IMR-90 (cell line): ENCODE results near the gene PARP2. TPM values are rescaled to one million over a fixed set of nuclear protein-coding genes. Genes with fewer than 3 reads are reported as not detected.

Experiments used
- ATAC-seq: fragments of 200-7000 bp; cut with Tn5 transposase; 2 replicates; pipeline ENCODE4 v1.9.1; 2020; ENCODE audit warnings: low read depth, mild to moderate bottlenecking, moderate library complexity
- BruUV-seq: library from RNA; stranded (reverse); fragments of 400-500 nt; replicated peaks from 2 replicates; lab custom pipeline; 2021; lab: Mats Ljungman, UMichigan
- CTCF ChIA-PET: fragments of 300-600 bp; formaldehyde crosslinking; extraction: SDS; loops from one replicate; lab custom pipeline; 2021; ENCODE audit warnings: antibody characterized with exemption; lab: Yijun Ruan, JAX
- POLR2A ChIA-PET: fragments of 300-600 bp; sonication (Branson Sonifier 250); formaldehyde crosslinking; loops from one replicate; lab custom pipeline; 2022; ENCODE audit warnings: antibody characterized with exemption; ENCODE audit not compliant: unreplicated experiment; lab: Charles Lee
- DNase-seq: peaks from one replicate; pipeline ENCODE4 v3.0.0; 2013
- H2AFZ ChIP-seq: replicated peaks from 2 replicates; pipeline ENCODE3; 2013; ENCODE audit warnings: low read length, mild to moderate bottlenecking; ENCODE audit not compliant: poor library complexity
- H2AK5ac ChIP-seq: 2 replicates; pipeline ENCODE4 v1.6.1; 2013; ENCODE audit warnings: low read depth, low read length, inconsistent platforms
- H2AK9ac ChIP-seq: replicated peaks from 2 replicates; pipeline ENCODE3; 2013; ENCODE audit warnings: mild to moderate bottlenecking, low read depth, low read length, moderate library complexity; ENCODE audit not compliant: poor library complexity
- H2BK120ac ChIP-seq: 2 replicates; pipeline ENCODE4 v1.6.1; 2013; ENCODE audit warnings: low read depth, low read length, inconsistent platforms
- H2BK15ac ChIP-seq: 3 replicates; pipeline ENCODE4 v1.6.1; 2013; ENCODE audit warnings: low read depth, low read length, inconsistent platforms
- H2BK20ac ChIP-seq: 2 replicates; pipeline ENCODE4 v1.6.1; 2013; ENCODE audit warnings: low read depth, mild to moderate bottlenecking, inconsistent platforms, low read length, moderate library complexity
- H2BK5ac ChIP-seq: 2 replicates; pipeline ENCODE4 v1.6.1; 2013; ENCODE audit warnings: mild to moderate bottlenecking, low read depth, low read length, inconsistent platforms; ENCODE audit not compliant: poor library complexity, severe bottlenecking
- H3K14ac ChIP-seq: replicated peaks from 2 replicates; pipeline ENCODE4 v1.6.1; 2013; ENCODE audit warnings: low read depth, low read length, inconsistent platforms
- H3K18ac ChIP-seq: 2 replicates; pipeline ENCODE4 v1.6.1; 2013; ENCODE audit warnings: low read depth, low read length, control low read depth
- H3K23ac ChIP-seq: 2 replicates; pipeline ENCODE4 v1.6.1; 2013; ENCODE audit warnings: low read depth, low read length, inconsistent platforms
- H3K27ac ChIP-seq: 2 replicates; pipeline ENCODE4 v1.5.1; 2013; ENCODE audit warnings: mild to moderate bottlenecking, control low read depth, low read length; ENCODE audit not compliant: insufficient read depth
- H3K27me3 ChIP-seq: 2 replicates; pipeline ENCODE4 v1.6.1; 2013; ENCODE audit warnings: low read length; ENCODE audit not compliant: control insufficient read depth, insufficient read depth
- H3K36me3 ChIP-seq: 2 replicates; pipeline ENCODE4 v1.6.1; 2013; ENCODE audit warnings: low read length, mixed read lengths; ENCODE audit not compliant: control insufficient read depth, insufficient read depth
- H3K4ac ChIP-seq: 2 replicates; pipeline ENCODE4 v1.6.1; 2013; ENCODE audit warnings: low read depth, low read length, inconsistent platforms
- H3K4me1 ChIP-seq: 2 replicates; pipeline ENCODE4 v1.6.1; 2013; ENCODE audit warnings: low read length, mixed read lengths; ENCODE audit not compliant: control insufficient read depth, insufficient read depth
- H3K4me2 ChIP-seq: 2 replicates; pipeline ENCODE4 v1.6.1; 2013; ENCODE audit warnings: low read depth, mild to moderate bottlenecking, control low read depth, low read length, moderate library complexity
- H3K4me3 ChIP-seq: 2 replicates; pipeline ENCODE4 v1.5.1; 2013; ENCODE audit warnings: low read depth, mild to moderate bottlenecking, control low read depth, low read length, moderate library complexity; ENCODE audit not compliant: insufficient read depth
- H3K56ac ChIP-seq: 2 replicates; pipeline ENCODE4 v1.6.1; 2013; ENCODE audit warnings: low read length, inconsistent platforms; ENCODE audit not compliant: insufficient read depth; ENCODE audit errors: extremely low read depth
- H3K79me1 ChIP-seq, 2 experiments: 2 replicates each; pipeline ENCODE4 v1.6.1; 2013; ENCODE audit warnings: low read length in 2 of 2, inconsistent platforms in 1 of 2, low read depth in 1 of 2
- H3K9ac ChIP-seq: 2 replicates; pipeline ENCODE4 v1.6.1; 2013; ENCODE audit warnings: low read depth, low read length, control low read depth
- H3K9me1 ChIP-seq: 2 replicates; pipeline ENCODE4 v1.6.1; 2013; ENCODE audit warnings: low read length, inconsistent platforms; ENCODE audit not compliant: insufficient read depth
- H3K9me3 ChIP-seq: 2 replicates; pipeline ENCODE4 v1.6.1; 2013; ENCODE audit warnings: low read length; ENCODE audit not compliant: control insufficient read depth, insufficient read depth
- H4K20me1 ChIP-seq: 2 replicates; pipeline ENCODE4 v1.6.1; 2013; ENCODE audit warnings: low read length, inconsistent platforms; ENCODE audit not compliant: insufficient read depth
- H4K5ac ChIP-seq: 2 replicates; pipeline ENCODE4 v1.6.1; 2013; ENCODE audit warnings: mild to moderate bottlenecking, low read depth, low read length, control low read depth
- H4K8ac ChIP-seq, 2 experiments: 2 replicates each; pipeline ENCODE4 v1.6.1; 2013; ENCODE audit warnings: low read depth in 2 of 2, low read length in 2 of 2, control low read depth in 1 of 2, inconsistent platforms in 1 of 2
- H4K91ac ChIP-seq: 2 replicates; pipeline ENCODE4 v1.6.1; 2013; ENCODE audit warnings: low read depth, low read length, inconsistent platforms; ENCODE audit not compliant: insufficient read depth
- BHLHE40 ChIP-seq: fragments of 150-350 bp; IDR thresholded peaks from 2 replicates; pipeline ENCODE4 v1.6.1; 2016; ENCODE audit warnings: mild to moderate bottlenecking, low read depth, low read length
- ELK1 ChIP-seq: fragments of 150-350 bp; IDR thresholded peaks from 2 replicates; pipeline ENCODE4 v1.6.1; 2016; ENCODE audit warnings: low read depth, mild to moderate bottlenecking, low read length, moderate library complexity, borderline replicate concordance
- MAZ ChIP-seq: IDR thresholded peaks from 2 replicates; pipeline ENCODE4 v1.6.1; 2012; ENCODE audit warnings: low read depth, mild to moderate bottlenecking, low read length, improper control_type of control experiment, moderate library complexity, borderline replicate concordance
- RAD21 ChIP-seq: IDR thresholded peaks from 2 replicates; pipeline ENCODE4 v1.6.1; 2012; ENCODE audit warnings: low read length, improper control_type of control experiment
- WGBS, 2 experiments: methylation state at CpG; one replicate each; pipeline versions ENCODE4 v1.1.5 to v1.1.7; 2013; ENCODE audit warnings: missing lambda C conversion rate in 2 of 2; ENCODE audit not compliant: insufficient read length in 1 of 2; ENCODE audit errors: extremely low coverage in 2 of 2; 5-methylcytosine and 5-hydroxymethylcytosine counted together
- dilution Hi-C: fragments of 300-500 bp; cut with HindIII; formaldehyde crosslinking; loops from one replicate; pipeline ENCODE4 v1.14.3; 2018; ENCODE audit warnings: low sequenced_read_pairs; ENCODE audit not compliant: unreplicated experiment
- in situ Hi-C: fragments of 300-500 bp; cut with MboI; formaldehyde crosslinking; loops from 3 replicates; pipeline ENCODE4 v1.14.3; 2019; ENCODE audit warnings: low sequenced_read_pairs, inconsistent platforms, mixed read lengths
- intact Hi-C: fragments of 100-400 bp; cut with micrococcal nuclease; formaldehyde crosslinking; loops from 2 replicates; pipeline ENCODE4 v1.10.0; 2022
- microRNA-seq, 2 experiments: library from miRNA; stranded (forward) in 1 of 2; unstranded in 1 of 2; fragments of 10-50 nt in 1 of 2; fragments of <30 nt in 1 of 2; gene quantifications in 1 of 2; microRNA quantifications in 1 of 2; one replicate each; pipeline versions ENCODE3 to v1.1.0; 2013 to 2020; ENCODE audit not compliant: insufficient read depth in 1 of 2, insufficient read length in 1 of 2, unreplicated experiment in 1 of 2
- polyA plus RNA-seq, 3 experiments: library from polyadenylated mRNA; depleted of rRNA; stranded (reverse); fragments of >200 nt; gene quantifications; 2 replicates each; pipeline ENCODE4 v1.2.3, GENCODE V29; 2012; ENCODE audit warnings: low replicate concordance in 1 of 3
- small RNA-seq, 5 experiments: library from RNA; depleted of rRNA; stranded (forward); fragments of <200 nt; gene quantifications; one replicate each; pipeline ENCODE3, GENCODE V24; 2012
- total RNA-seq: library from RNA; depleted of rRNA; stranded (reverse); fragments of >200 nt; gene quantifications from 2 replicates; pipeline ENCODE4 v1.2.3, GENCODE V29; 2012; rRNA removed

PARP2 gene
- total and polyA plus RNA-seq, 2 of the 4 experiments (the other 2 are of a cell fraction) = 11.7 to 19.1 TPM

- BruUV-seq = no TSS peak
- Histone ChIP-seq H3K4me3 (no peak overlapping the region), H3K27ac (no peak overlapping the region), H4K20me1 (no peaks in the 10 kb centered on the region), H2AFZ (no peak overlapping the region), H2BK15ac (no peak overlapping the region), H2BK20ac (no peak overlapping the region), H3K14ac (no peak overlapping the region), H4K91ac (no peak overlapping the region), H2BK120ac (no peak overlapping the region), H4K5ac (no peak overlapping the region), H3K9me1 (peaks cover 8% of the 10 kb centered on the region; the same call in 1 of the 2 replicates), H3K4me1 (no peaks in the 10 kb centered on the region), H3K79me1 (peaks cover 6 to 31% of the 10 kb centered on the region in 2 experiments; a peak in 3 of 4 replicates), H3K36me3 (peaks cover 57% of the 10 kb centered on the region), H2AK5ac (no peak overlapping the region), H4K8ac (no peak overlapping the region), H3K56ac (no peak overlapping the region), H2BK5ac (no peak overlapping the region), H3K9ac (no peak overlapping the region), H3K27me3 (no peaks in the 10 kb centered on the region), H3K23ac (no peak overlapping the region), H3K4me2 (no peak overlapping the region), H2AK9ac (no peak overlapping the region), H3K4ac (no peak overlapping the region), H3K9me3 (no peaks in the 10 kb centered on the region), H3K18ac (no peak overlapping the region)
- CTCF ChIA-PET = interaction anchor here (1.5 kb wide), 1 partner anchor 12 kb away, joined by 4 read pairs; no protein-coding TSS in a partner anchor
- TF ChIP-seq MAZ (no peak), RAD21 (no peak), ELK1 (no peak), BHLHE40 (no peak)
- 73% methylated on average over 4 of the region's 11 CpGs; no CpG with 5 or more reads in 1 of the 2 experiments for WGBS, 2 experiments
- in situ Hi-C loops (no loop called here), dilution Hi-C loops (no loop called here), intact Hi-C loops (no loop called here)
- no peak for ATAC-seq
- no peak for DNase-seq
- POLR2A ChIA-PET = no interaction called here
Observed at GRCh38 chr14:20403521-20403920, 60.1 kb downstream of the PARP2 start.

Small RNAs within 50 kb of the gene (microRNA-seq; reads per million reads assigned to microRNA genes)
- not detected for gene SNORA79B (ENCODE audit: insufficient read depth, insufficient read length)
- 51.7 reads per million, percentile 75 among the genes with 10 or more reads in this experiment for gene SNORD126 (ENCODE audit: insufficient read depth, insufficient read length)

Small RNAs within 50 kb of the gene (small RNA-seq; reads per million reads assigned to genes)
- gene SNORA79B = 0 to 1.1 (median 0.15) reads per million in 5 experiments
- 0 to 36.7 (median 1.7) reads per million in 5 experiments for gene SNORD126

Other genes starting within 250 kb of the PARP2 start
- not detected in 2 replicates for gene OR4K17, start 232.9 kb upstream of the PARP2 start, total RNA-seq
- not detected in 2 replicates for gene OR4K17, start 232.9 kb upstream of the PARP2 start, polyA plus RNA-seq (2012; rRNA removed)
- gene OR4N5, start 204.8 kb upstream of the PARP2 start, total RNA-seq = not detected in 2 replicates
- not detected in 2 replicates for gene OR4N5, start 204.8 kb upstream of the PARP2 start, polyA plus RNA-seq (2012; rRNA removed)
- not detected in 2 replicates for gene OR11G2, start 152.7 kb upstream of the PARP2 start, total RNA-seq
- gene OR11G2, start 152.7 kb upstream of the PARP2 start, polyA plus RNA-seq (2012; rRNA removed) = not detected in 2 replicates
- gene OR11H6, start 119.9 kb upstream of the PARP2 start, total RNA-seq = not detected in 2 replicates
- gene OR11H6, start 119.9 kb upstream of the PARP2 start, polyA plus RNA-seq (2012; rRNA removed) = not detected in 2 replicates
- not detected in 2 replicates for gene OR11H7, start 114.7 kb upstream of the PARP2 start, total RNA-seq
- gene OR11H7, start 114.7 kb upstream of the PARP2 start, polyA plus RNA-seq (2012; rRNA removed) = not detected in 2 replicates
- gene OR11H4, start 104.3 kb upstream of the PARP2 start, total RNA-seq = not detected in 2 replicates
- gene OR11H4, start 104.3 kb upstream of the PARP2 start, polyA plus RNA-seq (2012; rRNA removed) = not detected in 2 replicates
- 28.6 and 29.4 TPM in 2 replicates for gene TTC5, start 37.7 kb upstream of the PARP2 start, total RNA-seq
- 9.8 and 11.4 TPM in 2 replicates for gene TTC5, start 37.7 kb upstream of the PARP2 start, polyA plus RNA-seq (2012; rRNA removed)
- 34.6 and 35.0 TPM in 2 replicates for gene CCNB1IP1, start 10.4 kb upstream of the PARP2 start, total RNA-seq
- gene CCNB1IP1, start 10.4 kb upstream of the PARP2 start, polyA plus RNA-seq (2012; rRNA removed) = 23.0 and 27.5 TPM in 2 replicates
- gene TEP1, start 69.9 kb downstream of the PARP2 start, total RNA-seq = 7.8 and 12.4 TPM in 2 replicates
- 9.8 and 10.7 TPM in 2 replicates for gene TEP1, start 69.9 kb downstream of the PARP2 start, polyA plus RNA-seq (2012; rRNA removed)
- gene KLHL33, start 92.5 kb downstream of the PARP2 start, total RNA-seq = under 0.01 TPM in 2 replicates
- 0.03 TPM in 2 replicates for gene KLHL33, start 92.5 kb downstream of the PARP2 start, polyA plus RNA-seq (2012; rRNA removed)
- gene OSGEP, start 111.2 kb downstream of the PARP2 start, total RNA-seq = 32.4 and 38.0 TPM in 2 replicates
- gene OSGEP, start 111.2 kb downstream of the PARP2 start, polyA plus RNA-seq (2012; rRNA removed) = 23.1 and 24.7 TPM in 2 replicates
- 125 and 141 TPM in 2 replicates for gene APEX1, start 111.6 kb downstream of the PARP2 start, total RNA-seq
- 241 and 242 TPM in 2 replicates for gene APEX1, start 111.6 kb downstream of the PARP2 start, polyA plus RNA-seq (2012; rRNA removed)
- gene PIP4P1, start 117.8 kb downstream of the PARP2 start, total RNA-seq = 15.0 and 15.2 TPM in 2 replicates
- gene PIP4P1, start 117.8 kb downstream of the PARP2 start, polyA plus RNA-seq (2012; rRNA removed) = 27.2 and 27.8 TPM in 2 replicates
- gene PNP, start 125.8 kb downstream of the PARP2 start, total RNA-seq = 60.3 and 68.8 TPM in 2 replicates
- gene PNP, start 125.8 kb downstream of the PARP2 start, polyA plus RNA-seq (2012; rRNA removed) = 49.0 and 53.4 TPM in 2 replicates
- not detected in 2 replicates for gene RNASE10, start 161.9 kb downstream of the PARP2 start, total RNA-seq
- not detected in 2 replicates for gene RNASE10, start 161.9 kb downstream of the PARP2 start, polyA plus RNA-seq (2012; rRNA removed)
- not detected in 2 replicates for gene RNASE9, start 217.4 kb downstream of the PARP2 start, total RNA-seq
- not detected in 2 replicates for gene RNASE9, start 217.4 kb downstream of the PARP2 start, polyA plus RNA-seq (2012; rRNA removed)
- gene RNASE11, start 244.4 kb downstream of the PARP2 start, total RNA-seq = not detected in 2 replicates
- gene RNASE11, start 244.4 kb downstream of the PARP2 start, polyA plus RNA-seq (2012; rRNA removed) = not detected in 2 replicates
- not detected in 2 replicates for gene RNASE12, start 247.7 kb downstream of the PARP2 start, total RNA-seq
- not detected in 2 replicates for gene RNASE12, start 247.7 kb downstream of the PARP2 start, polyA plus RNA-seq (2012; rRNA removed)